Left ventricle myocardium inferior (tissue), 1 donor: ENCODE measurements around the gene TBX4. TPM values are rescaled to one million over a fixed set of nuclear protein-coding genes. Genes with fewer than 3 reads are reported as not detected.

Experiments
- DNase-seq: peaks from one replicate; pipeline ENCODE4 v3.0.0-alpha.2; 2020
- H3K27ac ChIP-seq: fragments of 200-600 bp; replicated peaks from 2 replicates; pipeline ENCODE4 v1.8.0; 2021
- H3K27me3 ChIP-seq: fragments of 200-600 bp; 2 replicates; pipeline ENCODE4 v1.8.0; 2021; ENCODE audit warnings: low read depth
- H3K36me3 ChIP-seq: fragments of 200-600 bp; 2 replicates; pipeline ENCODE4 v1.8.0; 2021
- H3K4me1 ChIP-seq: fragments of 200-600 bp; 2 replicates; pipeline ENCODE4 v1.8.0; 2021
- H3K4me3 ChIP-seq: fragments of 200-600 bp; 2 replicates; pipeline ENCODE4 v1.8.0; 2021; ENCODE audit warnings: mild to moderate bottlenecking, moderate library complexity
- H3K9me3 ChIP-seq: fragments of 200-600 bp; replicated peaks from 2 replicates; pipeline ENCODE4 v1.8.0; 2021
- intact Hi-C: fragments of 100-400 bp; cut with micrococcal nuclease; formaldehyde crosslinking; loops from one replicate; pipeline ENCODE4 v1.11.0; 2022
- total RNA-seq: library from RNA; stranded (reverse); fragmentation: NEBNext Ultra II Directional; extraction: Animal tissue kit (Norgen Biotek cat#: 25700); gene quantifications from one replicate; pipeline ENCODE4 v1.2.1, GENCODE V29; 2021
- TF ChIP-seq, protein P1 (sequence below): fragments of 200-600 bp; IDR thresholded peaks from 2 replicates; pipeline ENCODE4 v1.8.0; 2021; ENCODE audit warnings: antibody characterized with exemption, mild to moderate bottlenecking, borderline replicate concordance
- donor health status: DM: no; HTN: yes; CAD: no; lungs with severe emphysema.

TBX4 gene
- total RNA-seq, 1 donor from 2014 or later: not detected

DNA sequence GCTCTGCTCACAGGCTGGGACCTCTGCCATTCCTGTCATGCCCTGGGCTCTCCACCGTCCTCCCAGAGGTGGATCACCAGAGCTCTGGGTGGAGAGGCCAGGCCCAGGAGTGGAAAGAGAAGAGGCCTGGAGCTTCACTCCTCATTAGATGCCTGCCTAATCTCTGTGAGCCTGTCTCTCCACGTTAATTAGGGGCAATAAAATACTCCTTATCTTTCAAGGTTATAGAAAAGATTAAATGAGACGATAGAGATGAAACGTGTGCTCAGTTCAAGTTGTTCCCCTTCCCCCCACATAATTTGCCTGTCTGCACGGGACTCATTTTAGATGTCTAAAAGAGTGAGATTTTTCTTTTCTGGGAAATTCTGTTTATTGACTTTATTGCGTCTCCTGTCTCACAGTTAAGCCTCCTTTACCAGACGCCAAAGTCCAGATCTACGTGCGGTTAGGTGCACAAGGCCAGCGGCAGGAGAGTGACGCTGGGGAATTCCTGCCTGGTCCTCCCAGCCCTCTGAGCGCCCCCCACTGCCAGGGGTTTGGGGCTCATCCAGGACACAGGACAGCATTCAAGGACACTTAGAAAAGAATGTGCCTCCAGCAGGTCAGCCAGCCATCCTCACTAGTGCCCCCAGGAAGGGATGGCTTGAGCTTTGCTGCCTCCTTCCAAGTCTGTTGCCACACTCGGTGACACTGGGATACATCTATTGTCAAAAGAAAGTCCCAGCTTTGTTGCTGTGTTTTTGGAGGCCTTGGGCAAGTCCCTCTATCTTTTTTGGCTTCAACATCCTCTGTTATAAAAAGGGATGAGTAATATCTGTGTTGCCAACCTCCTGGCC lies 42.3 kb downstream of the TBX4 start:
- no peak overlapping the region for H3K4me3 ChIP-seq
- H3K4me1 ChIP-seq: no peaks in the 10 kb centered on the region
- no peak for DNase-seq
- peaks cover 7% of the 10 kb centered on the region for H3K27me3 ChIP-seq
- H3K9me3 ChIP-seq: no peaks in the 10 kb centered on the region
- TF ChIP-seq, protein P1, sequence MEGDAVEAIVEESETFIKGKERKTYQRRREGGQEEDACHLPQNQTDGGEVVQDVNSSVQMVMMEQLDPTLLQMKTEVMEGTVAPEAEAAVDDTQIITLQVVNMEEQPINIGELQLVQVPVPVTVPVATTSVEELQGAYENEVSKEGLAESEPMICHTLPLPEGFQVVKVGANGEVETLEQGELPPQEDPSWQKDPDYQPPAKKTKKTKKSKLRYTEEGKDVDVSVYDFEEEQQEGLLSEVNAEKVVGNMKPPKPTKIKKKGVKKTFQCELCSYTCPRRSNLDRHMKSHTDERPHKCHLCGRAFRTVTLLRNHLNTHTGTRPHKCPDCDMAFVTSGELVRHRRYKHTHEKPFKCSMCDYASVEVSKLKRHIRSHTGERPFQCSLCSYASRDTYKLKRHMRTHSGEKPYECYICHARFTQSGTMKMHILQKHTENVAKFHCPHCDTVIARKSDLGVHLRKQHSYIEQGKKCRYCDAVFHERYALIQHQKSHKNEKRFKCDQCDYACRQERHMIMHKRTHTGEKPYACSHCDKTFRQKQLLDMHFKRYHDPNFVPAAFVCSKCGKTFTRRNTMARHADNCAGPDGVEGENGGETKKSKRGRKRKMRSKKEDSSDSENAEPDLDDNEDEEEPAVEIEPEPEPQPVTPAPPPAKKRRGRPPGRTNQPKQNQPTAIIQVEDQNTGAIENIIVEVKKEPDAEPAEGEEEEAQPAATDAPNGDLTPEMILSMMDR: no peak
- no peaks in the 10 kb centered on the region for H3K36me3 ChIP-seq
- intact Hi-C loops: no loop called here
- no peak overlapping the region for H3K27ac ChIP-seq

DNA sequence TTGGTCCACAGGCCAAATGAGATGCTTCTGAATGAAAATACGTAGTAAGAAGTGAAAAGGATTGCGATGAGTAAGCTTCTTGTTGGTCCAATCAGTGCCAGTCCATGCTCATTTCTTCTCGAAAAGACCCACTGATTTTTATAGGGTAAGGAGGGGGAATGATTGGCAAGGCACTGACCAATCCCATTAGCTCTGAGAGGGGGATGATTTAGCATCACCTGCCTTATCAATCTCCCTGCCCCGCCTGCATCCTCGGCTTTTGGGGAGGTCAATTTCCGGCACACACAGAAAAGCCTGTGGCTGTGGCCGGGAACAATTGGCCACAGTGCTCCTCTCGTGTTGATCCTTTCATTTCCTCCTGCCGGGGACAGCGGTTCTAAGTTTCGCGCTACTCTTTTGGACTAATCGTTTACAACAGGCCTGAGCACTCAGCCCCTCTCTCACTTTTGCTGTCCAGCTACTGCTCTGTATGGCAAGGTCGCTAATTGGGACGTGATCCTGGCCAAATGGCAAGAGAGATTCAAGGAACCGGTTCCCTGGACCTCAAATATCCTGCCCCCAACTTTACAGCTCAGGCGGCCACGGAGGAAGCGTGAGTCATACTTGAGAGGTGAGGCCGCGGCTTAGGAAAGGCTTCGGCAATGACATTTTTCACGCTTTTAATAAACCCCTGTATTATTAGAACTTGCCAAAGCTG lies 43.1 kb downstream of the TBX4 start:
- no peak overlapping the region for H3K27ac ChIP-seq
- TF ChIP-seq, protein P1: no peak
- peak overlapping the region; percentile 3 for H3K4me3 ChIP-seq
- DNase-seq: no peak
- H3K4me1 ChIP-seq: no peaks in the 10 kb centered on the region
- peaks cover 7% of the 10 kb centered on the region for H3K27me3 ChIP-seq
- no peaks in the 10 kb centered on the region for H3K36me3 ChIP-seq
- peaks cover 2% of the 10 kb centered on the region for H3K9me3 ChIP-seq
- intact Hi-C loops: no loop called here

DNA sequence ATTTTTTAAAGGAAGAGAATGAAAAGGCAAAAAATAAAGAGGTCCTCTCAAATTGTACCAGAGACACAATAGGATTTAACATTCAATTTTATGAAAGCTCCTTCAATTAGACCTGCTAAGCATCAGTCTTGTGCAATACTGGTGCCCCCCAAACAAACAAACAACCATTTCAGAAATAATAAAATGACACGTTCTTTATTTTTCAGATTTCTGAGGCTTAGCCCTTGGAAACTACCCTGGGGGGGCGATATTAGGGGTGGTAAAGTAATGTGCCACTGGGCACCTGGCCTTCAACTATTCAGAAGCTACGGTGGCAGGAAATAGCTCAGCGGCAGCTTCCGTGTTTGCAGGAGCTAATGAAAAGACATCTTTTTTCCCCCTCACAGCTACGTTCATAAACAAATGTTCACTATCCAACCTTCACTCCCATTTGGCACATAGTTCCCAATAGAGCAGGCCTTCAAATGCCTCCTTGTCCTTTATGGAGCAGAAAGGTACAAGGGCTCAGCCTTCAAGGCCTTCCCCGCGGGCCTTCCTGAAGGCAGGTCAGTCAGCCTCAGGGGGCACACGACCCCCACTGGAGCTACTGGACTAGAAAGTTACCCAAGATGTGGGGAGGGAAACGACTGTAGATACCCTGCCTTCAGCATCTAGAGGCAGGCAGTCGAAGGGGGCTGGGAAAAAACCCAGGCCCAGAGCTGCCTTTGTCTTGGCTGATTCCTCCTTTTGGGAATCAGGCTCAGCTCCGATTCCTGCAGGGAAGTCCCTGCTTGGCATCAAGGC lies 44.1 kb downstream of the TBX4 start:
- Histone ChIP-seq H3K27ac (no peak overlapping the region), H3K36me3 (no peaks in the 10 kb centered on the region), H3K27me3 (peaks cover 10% of the 10 kb centered on the region), H3K4me3 (no peak overlapping the region), H3K9me3 (peaks cover 4% of the 10 kb centered on the region), H3K4me1 (no peaks in the 10 kb centered on the region)
- intact Hi-C loops: no loop called here
- no peak for DNase-seq
- TF ChIP-seq, protein P1: no peak

DNA sequence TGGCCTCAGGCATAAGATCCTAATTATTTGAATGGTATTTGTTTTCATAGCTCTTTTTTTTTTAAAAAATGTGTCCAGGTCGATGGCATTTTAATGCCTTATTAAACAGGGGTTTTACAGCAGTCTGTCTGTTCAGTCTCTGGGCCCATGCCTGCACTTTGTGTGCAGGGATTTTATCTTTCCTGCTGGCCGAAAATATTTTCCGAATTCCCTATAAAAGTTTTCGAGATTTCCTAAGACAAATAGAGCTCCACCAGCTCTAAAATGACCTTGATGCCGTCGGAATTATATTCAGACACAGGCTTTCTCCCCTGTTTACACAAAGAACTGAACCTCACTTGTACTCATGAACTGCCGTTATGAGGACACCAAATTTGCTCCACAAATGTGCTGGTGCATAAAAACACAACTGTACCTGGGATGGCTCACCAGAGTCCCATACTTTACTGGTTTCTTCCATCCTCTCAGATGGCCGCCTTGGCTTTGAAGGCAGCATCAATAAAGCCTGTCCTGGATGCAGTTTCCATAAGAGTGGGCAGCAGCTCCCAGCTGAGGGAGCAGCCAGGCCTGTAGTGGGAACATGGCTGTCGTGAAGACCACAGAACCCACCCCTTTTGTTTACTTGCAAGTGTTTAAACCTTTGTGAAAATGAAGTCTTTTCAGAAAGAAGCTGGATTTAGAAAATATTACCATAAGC lies 44.9 kb downstream of the TBX4 start:
- Histone ChIP-seq H3K27me3 (peaks cover 17% of the 10 kb centered on the region), H3K4me1 (no peaks in the 10 kb centered on the region), H3K9me3 (peaks cover 4% of the 10 kb centered on the region), H3K4me3 (no peak overlapping the region), H3K27ac (no peak overlapping the region), H3K36me3 (no peaks in the 10 kb centered on the region)
- DNase-seq: no peak
- intact Hi-C loops: no loop called here
- TF ChIP-seq, protein P1: no peak
